Measurements from ENCODE around the gene MTMR4. TPM values are rescaled to one million over a fixed set of nuclear protein-coding genes. Genes with fewer than 3 reads are reported as not detected.
"Not testable (repeated sequence)": the region's sequence is repeated elsewhere in the genome, so short reads cannot be mapped to it uniquely, and the experiment has no call there.

Gene MTMR4
- total RNA-seq: 101 TPM

GRCh38 chr17:58513965-58514769, at the start of gene MTMR4:
Gene MTMR4 (minus strand): TSS chr17:58514638. CDS start chr17:58514407, 231 bp downstream.
- DNase-seq (ENCODE audit: low spot score) (peak; percentile 90), ATAC-seq (peak; percentile 57)

- DNase-seq (ENCODE audit: low spot score) (no peak), ATAC-seq (no peak)
These were observed 46.1 kb upstream of the MTMR4 start for GRCh38 chr17:58560511-58560910.

- ATAC-seq: no peak
- DNase-seq (ENCODE audit: low spot score): no peak
These were observed 43.5 kb upstream of the MTMR4 start for GRCh38 chr17:58557981-58558380.

- no peak for DNase-seq (ENCODE audit: low spot score)
- no peak for ATAC-seq
These were observed 42.4 kb upstream of the MTMR4 start for GRCh38 chr17:58556833-58557250.

- ATAC-seq: not testable (repeated sequence)
These were observed 40.7 kb upstream of the MTMR4 start for GRCh38 chr17:58555109-58555508.

GRCh38 chr17:58541249-58541648, 26.8 kb upstream of the MTMR4 start:
- DNase-seq (ENCODE audit: low spot score) (no peak), ATAC-seq (peak; percentile 29)

More at GRCh38 chr17:58555109-58555508, 40.7 kb upstream of the MTMR4 start:
- DNase-seq (ENCODE audit: low spot score): not testable (repeated sequence)

- DNase-seq (ENCODE audit: low spot score) (no peak), ATAC-seq (no peak)
These were observed 25.3 kb upstream of the MTMR4 start for GRCh38 chr17:58539698-58540097.

GRCh38 chr17:58538811-58539409, 24.5 kb upstream of the MTMR4 start:
- no peak for ATAC-seq
- DNase-seq (ENCODE audit: low spot score): no peak

- no peak for ATAC-seq
- DNase-seq (ENCODE audit: low spot score): no peak
These were observed 22.8 kb upstream of the MTMR4 start for GRCh38 chr17:58537266-58537665.

- no peak for ATAC-seq
These were observed 22.1 kb upstream of the MTMR4 start for GRCh38 chr17:58536542-58536941.

GRCh38 chr17:58535431-58535830, 21.0 kb upstream of the MTMR4 start:
- ATAC-seq: peak; percentile 51
- DNase-seq (ENCODE audit: low spot score): peak; percentile 77

More at GRCh38 chr17:58536542-58536941, 22.1 kb upstream of the MTMR4 start:
- DNase-seq (ENCODE audit: low spot score): no peak

GRCh38 chr17:58534901-58535421, 20.5 kb upstream of the MTMR4 start:
- ATAC-seq (peak; percentile 63), DNase-seq (ENCODE audit: low spot score) (no peak)

GRCh38 chr17:58534331-58534730, 19.9 kb upstream of the MTMR4 start:
- ATAC-seq: peak; percentile 12
- no peak for DNase-seq (ENCODE audit: low spot score)

GRCh38 chr17:58533616-58534188, 19.3 kb upstream of the MTMR4 start:
- DNase-seq (ENCODE audit: low spot score) (no peak), ATAC-seq (no peak)

GRCh38 chr17:58532555-58532951, 18.1 kb upstream of the MTMR4 start:
- ATAC-seq (no peak), DNase-seq (ENCODE audit: low spot score) (no peak)

- DNase-seq (ENCODE audit: low spot score) (peak; percentile 82), ATAC-seq (peak; percentile 84)
These were observed 17.5 kb upstream of the MTMR4 start for GRCh38 chr17:58531661-58532554.

GRCh38 chr17:58531122-58531521, 16.7 kb upstream of the MTMR4 start:
- DNase-seq (ENCODE audit: low spot score) (no peak), ATAC-seq (no peak)

GRCh38 chr17:58530655-58531054, 16.2 kb upstream of the MTMR4 start:
- ATAC-seq (no peak), DNase-seq (ENCODE audit: low spot score) (no peak)

GRCh38 chr17:58529275-58529674, 14.8 kb upstream of the MTMR4 start:
- DNase-seq (ENCODE audit: low spot score): no peak
- no peak for ATAC-seq

GRCh38 chr17:58528443-58528842, 14.0 kb upstream of the MTMR4 start:
- no peak for DNase-seq (ENCODE audit: low spot score)
- ATAC-seq: no peak

GRCh38 chr17:58527949-58528348, 13.5 kb upstream of the MTMR4 start:
- no peak for ATAC-seq
- DNase-seq (ENCODE audit: low spot score): no peak

All from left lobe of liver (tissue), 2 donors.